ENCODE results near the gene HNRNPDL. TPM values are rescaled to one million over a fixed set of nuclear protein-coding genes. Genes with fewer than 3 reads are reported as not detected.

The HNRNPDL gene
- total RNA-seq, 1 experiment from 2014 or later = 472 TPM

GRCh38 chr4:82432596-82432995 is 2.3 kb upstream of the HNRNPDL start:
- Histone ChIP-seq H2BK20ac (ENCODE audit: low read depth, low read length, poor library complexity, severe bottlenecking) (no peak overlapping the region), H3K27me3 (ENCODE audit: insufficient read depth, low read length) (no peaks in the 10 kb centered on the region), H2AFZ (ENCODE audit: low read length) (no peak overlapping the region), H3K79me1 (ENCODE audit: insufficient read depth, low read depth, low read length, poor library complexity, severe bottlenecking) (no peaks in the 10 kb centered on the region), H4K91ac (ENCODE audit: insufficient read length, low read depth, low read length) (no peak overlapping the region), H4K20me1 (ENCODE audit: control insufficient read depth, insufficient read depth, insufficient read length) (no peaks in the 10 kb centered on the region), H4K5ac (ENCODE audit: insufficient read length, low read depth, low read length) (no peak overlapping the region), H3K27ac (ENCODE audit: insufficient read length, low read depth, low read length) (no peak overlapping the region), H3K18ac (ENCODE audit: insufficient read length, low read depth, low read length) (no peak overlapping the region), H2AK5ac (ENCODE audit: insufficient read length, low read length) (no peak overlapping the region), H2BK15ac (ENCODE audit: low read depth, low read length) (no peak overlapping the region), H3K4ac (ENCODE audit: low read depth, low read length) (no peak overlapping the region), H2BK5ac (ENCODE audit: insufficient read length, low read length) (no peak overlapping the region), H3K4me2 (ENCODE audit: insufficient read depth, insufficient read length, low read length) (peak overlapping the region; percentile 25), H3K9me3 (ENCODE audit: control insufficient read depth, low read depth, low read length) (no peaks in the 10 kb centered on the region), H3K9ac (ENCODE audit: extremely low read depth, insufficient read length, low read length) (no peak overlapping the region), H3T11ph (ENCODE audit: low read length) (no peak overlapping the region), H2BK120ac (ENCODE audit: low read depth, low read length, poor library complexity, severe bottlenecking) (no peak overlapping the region), H3K79me2 (ENCODE audit: insufficient read depth, low read length) (peaks cover 76% of the 10 kb centered on the region), H3K23me2 (ENCODE audit: insufficient read length, low read depth, low read length, poor library complexity, severe bottlenecking) (peaks cover 6% of the 10 kb centered on the region), H3K56ac (ENCODE audit: insufficient read length, low read depth, low read length) (no peak overlapping the region), H3K4me1 (ENCODE audit: insufficient read depth, low read length) (no peaks in the 10 kb centered on the region; the same call in 1 of the 2 replicates), H3K23ac (ENCODE audit: insufficient read length, low read depth, low read length) (no peak overlapping the region), H2BK12ac (ENCODE audit: insufficient read length, low read depth, low read length) (no peak overlapping the region), H4K8ac (replicated peaks; ENCODE audit: insufficient read length, low read depth, low read length) (no peak overlapping the region), H3K14ac (ENCODE audit: insufficient read depth, low read length) (no peak overlapping the region)
- peaks cover 0 to 4% of the 10 kb centered on the region in 2 experiments; a peak in 2 of 5 replicates for H3K9me3 Mint-ChIP-seq
- peaks cover 49 to 76% (median 58%) of the 10 kb centered on the region in 3 experiments for H3K36me3 Mint-ChIP-seq (ENCODE audit: insufficient read depth in 1 of 3, low read depth in 3 of 3)
- peak overlapping the region; percentile 97 to 100 for H3K4me3 Mint-ChIP-seq
- peaks cover 35 to 49% of the 10 kb centered on the region in 2 experiments for H3K4me1 Mint-ChIP-seq
- WGBS (ENCODE audit: extremely low coverage, insufficient read length, low lambda C conversion rate) = no CpG with 5 or more reads among the region's 18 CpGs
- TF ChIP-seq, protein P1, sequence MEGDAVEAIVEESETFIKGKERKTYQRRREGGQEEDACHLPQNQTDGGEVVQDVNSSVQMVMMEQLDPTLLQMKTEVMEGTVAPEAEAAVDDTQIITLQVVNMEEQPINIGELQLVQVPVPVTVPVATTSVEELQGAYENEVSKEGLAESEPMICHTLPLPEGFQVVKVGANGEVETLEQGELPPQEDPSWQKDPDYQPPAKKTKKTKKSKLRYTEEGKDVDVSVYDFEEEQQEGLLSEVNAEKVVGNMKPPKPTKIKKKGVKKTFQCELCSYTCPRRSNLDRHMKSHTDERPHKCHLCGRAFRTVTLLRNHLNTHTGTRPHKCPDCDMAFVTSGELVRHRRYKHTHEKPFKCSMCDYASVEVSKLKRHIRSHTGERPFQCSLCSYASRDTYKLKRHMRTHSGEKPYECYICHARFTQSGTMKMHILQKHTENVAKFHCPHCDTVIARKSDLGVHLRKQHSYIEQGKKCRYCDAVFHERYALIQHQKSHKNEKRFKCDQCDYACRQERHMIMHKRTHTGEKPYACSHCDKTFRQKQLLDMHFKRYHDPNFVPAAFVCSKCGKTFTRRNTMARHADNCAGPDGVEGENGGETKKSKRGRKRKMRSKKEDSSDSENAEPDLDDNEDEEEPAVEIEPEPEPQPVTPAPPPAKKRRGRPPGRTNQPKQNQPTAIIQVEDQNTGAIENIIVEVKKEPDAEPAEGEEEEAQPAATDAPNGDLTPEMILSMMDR (conservative IDR thresholded peaks at IDR 0.05) = no peak
- DNase-seq = no peak
- peaks cover 4% of the 10 kb centered on the region; the same call in 1 of the 2 replicates for H3K27me3 Mint-ChIP-seq (ENCODE audit: low read depth)
- peak overlapping the region in 2 of 3 experiments; percentile 40 to 81; a peak in 1 of 7 replicates for H3K27ac Mint-ChIP-seq
